Measurements from ENCODE around the gene LDLRAD3.
A peak's percentile ranks its signal among the peaks of the same experiment; 100 is the strongest.

The LDLRAD3 gene

DNA sequence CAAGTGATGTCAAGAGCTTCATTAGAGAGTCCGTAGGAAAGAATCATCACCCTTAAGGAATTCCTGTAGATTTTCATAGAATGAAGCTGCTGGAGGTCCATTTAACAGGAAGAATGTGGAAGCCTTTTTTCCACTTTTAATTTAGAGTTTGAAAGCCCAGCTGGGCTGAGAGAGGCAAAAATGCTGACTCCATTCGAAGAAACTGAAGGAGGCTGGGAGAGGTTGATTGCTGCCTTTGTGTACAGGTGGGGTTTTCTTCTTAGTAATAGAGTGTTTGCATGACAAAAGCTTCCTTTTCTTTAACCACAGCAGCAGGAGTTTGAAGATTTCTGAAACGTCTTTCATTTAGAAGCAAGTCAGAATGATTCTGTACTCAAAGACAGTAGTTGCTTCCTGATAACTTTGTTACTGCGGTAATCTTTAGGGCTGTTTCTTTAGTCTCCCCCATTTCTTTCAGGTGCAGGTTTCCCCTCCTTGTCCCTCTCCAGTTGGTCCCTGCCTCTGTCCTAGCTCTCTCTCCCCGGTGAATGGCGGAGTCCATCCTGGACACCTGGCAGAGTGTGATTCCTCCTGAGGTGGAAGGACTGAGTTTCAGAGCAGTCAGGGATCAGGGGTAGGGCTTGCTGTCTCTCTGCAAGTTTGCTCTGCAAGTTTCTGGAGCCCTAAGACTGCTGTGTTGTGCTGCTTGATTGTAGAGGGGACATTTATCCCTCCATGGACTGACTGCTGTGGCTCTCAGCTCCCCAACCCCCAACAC, 166.2 kb downstream of the LDLRAD3 start:
- DNase-seq, result no peak

DNA sequence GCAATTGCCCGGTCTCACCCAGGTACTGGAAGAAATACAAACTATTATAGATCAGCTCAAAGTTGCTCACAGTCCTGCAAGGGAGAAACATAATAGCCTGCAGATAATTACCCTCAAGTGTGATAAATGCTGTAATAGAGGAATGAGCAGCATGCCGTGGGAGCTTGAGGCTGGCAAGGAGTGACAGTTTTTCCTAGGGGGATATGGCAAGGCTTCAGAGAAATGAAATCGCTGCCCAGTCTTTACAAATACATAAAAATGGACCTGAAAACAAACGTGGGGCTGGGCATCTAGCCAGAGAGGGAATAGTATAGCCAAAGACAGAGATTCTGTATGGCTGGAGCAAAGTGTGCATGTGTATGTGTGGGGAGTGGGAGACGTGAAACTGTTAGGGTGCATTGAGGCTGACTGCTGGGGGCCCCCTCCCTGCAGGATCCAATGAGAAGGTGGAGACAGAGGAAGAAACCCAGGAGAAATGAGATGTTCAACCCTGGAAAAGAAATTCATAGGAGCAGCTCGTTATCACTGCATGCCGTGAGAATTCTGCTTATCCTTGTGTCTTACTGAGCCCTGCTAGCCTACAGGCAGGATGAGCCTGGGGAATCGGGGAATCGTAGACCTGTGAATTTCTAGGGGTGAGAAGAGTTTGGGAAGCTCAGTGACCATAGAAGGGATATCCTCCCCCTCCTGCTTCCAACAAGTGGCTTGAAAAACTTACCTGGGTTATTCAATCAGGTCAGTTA, 167.0 kb downstream of the LDLRAD3 start:
- no peak for DNase-seq

- DNase-seq, result no peak
Measured at GRCh38 chr11:36114095-36114494, 170.2 kb downstream of the LDLRAD3 start.

DNA sequence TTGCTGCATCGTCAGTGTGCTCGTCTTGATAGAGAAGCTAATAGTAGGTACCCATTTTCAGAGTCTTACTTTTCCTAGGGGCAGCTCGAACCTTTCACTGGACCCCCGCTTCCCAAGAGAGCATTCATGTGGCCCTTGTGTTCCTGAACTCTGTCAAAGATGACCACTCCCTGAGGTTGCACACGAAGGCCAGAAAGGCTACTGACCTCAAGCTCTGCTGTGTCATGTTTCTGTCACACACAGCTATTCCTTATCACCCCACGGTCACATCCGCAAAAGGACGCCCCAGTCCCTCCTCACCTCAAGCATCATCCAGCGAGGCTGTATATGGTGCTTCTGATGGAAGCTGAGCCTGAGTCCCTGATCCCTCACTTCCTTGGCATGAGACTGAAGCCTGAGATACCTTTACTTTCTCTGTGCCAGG, 171.5 kb downstream of the LDLRAD3 start:
- DNase-seq, result no peak

GRCh38 chr11:36116161-36116560, 172.3 kb downstream of the LDLRAD3 start:
- no peak for DNase-seq

- DNase-seq, result no peak
Measured at GRCh38 chr11:36118084-36118483, 174.2 kb downstream of the LDLRAD3 start.

GRCh38 chr11:36119300-36119699, 175.4 kb downstream of the LDLRAD3 start:
- no peak for DNase-seq

- DNase-seq, result no peak
Measured at GRCh38 chr11:36121054-36121453, 177.2 kb downstream of the LDLRAD3 start.

GRCh38 chr11:36122671-36123070, 178.8 kb downstream of the LDLRAD3 start:
- no peak for DNase-seq

GRCh38 chr11:36123336-36124101, 179.7 kb downstream of the LDLRAD3 start:
- DNase-seq, result peak; percentile 42 to 43

DNA sequence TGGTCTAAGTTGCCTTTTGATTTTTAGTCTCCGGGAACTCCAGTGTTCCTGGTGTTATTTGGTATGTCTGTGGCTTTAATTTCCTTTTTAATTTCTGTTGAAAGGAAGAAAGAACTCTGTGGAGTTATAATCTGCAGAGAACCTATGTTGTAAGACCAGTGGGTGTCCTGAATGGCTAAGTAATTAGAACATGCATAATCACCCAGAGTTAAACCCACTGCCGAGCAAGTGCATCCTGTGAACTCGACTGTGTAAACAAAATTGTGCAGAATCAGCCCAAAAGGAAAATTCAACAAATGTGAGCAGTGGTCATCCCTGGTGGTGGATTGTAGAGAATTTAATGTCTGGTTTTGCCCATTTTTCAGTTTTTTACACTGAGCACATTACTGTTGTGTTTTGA, 182.8 kb downstream of the LDLRAD3 start:
- DNase-seq, result no peak

- DNase-seq, result no peak
Measured at GRCh38 chr11:36127550-36127949, 183.7 kb downstream of the LDLRAD3 start.

DNA sequence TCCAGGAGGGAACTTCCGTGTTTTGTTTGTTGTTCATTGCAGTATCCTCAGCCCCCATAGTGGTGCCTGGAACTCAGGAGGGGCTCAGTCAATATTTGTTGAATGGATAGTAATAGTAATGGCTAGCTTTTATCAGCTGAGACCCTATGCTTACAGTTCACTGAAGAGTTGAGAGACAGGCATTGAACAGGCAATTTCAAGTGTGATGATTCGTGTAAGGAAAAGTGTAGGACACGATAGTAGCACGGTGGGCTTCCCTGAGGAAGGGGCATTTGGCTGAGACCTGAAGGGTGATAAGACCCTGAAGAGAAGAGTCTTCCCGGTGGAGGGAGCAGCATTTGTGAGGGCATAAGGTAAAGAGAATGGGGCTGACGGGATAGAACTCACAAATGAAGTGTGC, 186.1 kb downstream of the LDLRAD3 start:
- no peak for DNase-seq

DNA sequence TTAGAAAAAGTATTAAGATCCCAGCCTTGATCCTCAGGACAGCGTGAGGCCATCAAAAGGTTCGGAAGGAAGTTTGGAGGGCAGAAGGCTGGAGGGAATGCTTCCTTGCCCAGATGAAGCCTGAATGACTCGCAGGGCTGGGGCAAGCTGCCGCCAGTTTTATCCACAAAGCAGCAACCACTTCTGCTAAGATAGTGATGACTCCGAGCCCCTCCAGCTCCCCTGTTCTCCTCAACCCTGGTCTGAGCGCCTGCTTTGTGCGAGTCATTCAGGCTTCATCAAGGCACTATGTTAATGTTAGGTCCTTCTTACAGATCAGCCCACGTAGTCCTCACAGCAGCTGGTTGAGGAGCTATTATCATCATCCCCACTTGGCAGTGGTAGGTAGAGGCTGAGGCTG, 186.5 kb downstream of the LDLRAD3 start:
- no peak for DNase-seq

DNA sequence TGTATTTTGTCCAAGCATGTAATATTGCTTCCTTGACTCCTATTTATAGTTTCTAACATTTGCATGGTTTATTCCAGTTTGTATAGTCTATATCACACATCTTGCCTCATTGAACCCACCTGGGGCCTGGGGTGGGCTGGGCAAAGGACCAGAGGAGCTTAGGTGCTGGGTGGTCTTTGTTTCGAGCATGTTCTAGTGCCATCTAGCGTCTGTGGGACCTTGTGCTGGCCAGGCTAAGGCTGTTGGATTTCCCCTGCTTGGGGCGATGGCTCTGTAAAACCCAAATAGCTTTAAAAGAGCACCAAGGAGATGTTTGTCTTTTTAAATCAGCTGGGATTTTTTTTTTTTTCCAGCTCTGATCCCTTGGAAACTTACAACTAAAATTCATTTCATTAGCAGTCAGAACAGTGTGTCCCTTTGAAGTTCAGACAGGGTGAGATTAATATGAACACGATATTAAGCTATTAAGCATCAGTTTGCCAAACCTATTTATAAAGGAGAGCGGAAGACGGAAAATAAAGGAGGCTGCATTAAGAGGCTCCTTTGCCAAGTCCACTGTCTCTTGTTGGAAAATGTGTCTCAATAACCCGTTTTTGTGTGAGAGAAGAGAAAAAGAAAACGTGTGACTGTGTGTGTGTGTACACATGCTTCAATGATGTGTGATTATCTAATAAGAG, 188.0 kb downstream of the LDLRAD3 start:
- no peak for DNase-seq

DNA sequence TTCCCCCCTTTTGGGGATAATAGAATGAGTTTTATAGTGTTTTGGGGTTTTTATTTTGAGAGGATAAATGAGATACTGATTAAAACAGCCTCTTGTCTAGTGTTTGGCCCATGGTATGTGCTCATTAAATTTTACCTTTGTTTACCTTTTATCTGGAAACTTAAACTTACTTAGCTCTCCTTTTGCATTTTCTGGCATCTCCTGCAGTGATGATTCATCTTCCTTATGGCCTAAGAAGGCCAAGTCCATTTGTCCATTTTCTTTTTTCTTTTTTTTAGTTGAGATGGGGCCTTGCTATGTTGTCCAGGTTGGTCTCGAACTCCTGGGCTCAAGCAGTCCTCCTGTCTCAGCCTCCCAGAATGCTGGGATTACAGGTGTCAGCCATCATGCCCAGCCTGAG, 189.1 kb downstream of the LDLRAD3 start:
- no peak for DNase-seq

DNA sequence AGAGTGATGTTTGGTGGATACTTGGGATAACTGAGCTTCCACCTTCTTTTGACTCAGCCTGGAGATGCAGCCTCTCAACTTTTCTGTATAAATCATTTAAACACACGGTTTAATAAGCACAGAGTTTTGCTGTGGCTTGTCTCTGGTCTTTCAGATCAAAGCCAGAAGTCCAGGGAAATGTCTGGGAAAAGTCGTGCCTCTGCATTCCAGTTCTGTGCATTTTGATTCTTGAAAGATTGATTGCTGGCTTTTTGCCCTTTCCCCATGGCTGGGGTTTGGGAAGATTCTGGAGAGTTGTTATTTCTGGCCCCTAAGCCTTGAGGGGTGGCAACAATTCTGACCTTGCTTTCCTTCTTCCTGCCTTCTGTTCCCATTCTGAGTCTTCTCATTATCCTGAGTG, 191.2 kb downstream of the LDLRAD3 start:
- no peak for DNase-seq

DNA sequence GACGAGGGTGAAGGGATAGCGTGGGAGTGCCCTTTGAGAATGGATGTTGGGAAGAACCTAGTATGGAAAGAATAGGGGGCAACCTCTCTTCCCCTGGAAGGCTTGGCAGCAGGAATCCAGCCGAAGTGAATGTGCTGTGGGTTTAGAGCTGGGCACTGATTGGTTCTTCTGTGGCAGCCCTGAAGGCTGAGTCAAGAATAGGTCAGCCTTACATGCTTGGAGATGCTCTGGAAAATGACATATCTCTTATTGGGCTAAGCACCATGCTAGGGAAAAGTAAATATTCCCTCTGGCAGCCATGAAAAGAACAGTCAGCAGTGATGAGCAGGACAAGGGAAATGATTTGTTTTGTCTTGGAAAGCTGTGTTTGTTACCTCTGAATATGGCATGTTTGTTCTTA, 195.9 kb downstream of the LDLRAD3 start:
- no peak for DNase-seq

GRCh38 chr11:36141196-36141953, 197.5 kb downstream of the LDLRAD3 start:
- DNase-seq, result no peak

GRCh38 chr11:36141956-36142355, 198.1 kb downstream of the LDLRAD3 start:
- DNase-seq, result no peak

DNA sequence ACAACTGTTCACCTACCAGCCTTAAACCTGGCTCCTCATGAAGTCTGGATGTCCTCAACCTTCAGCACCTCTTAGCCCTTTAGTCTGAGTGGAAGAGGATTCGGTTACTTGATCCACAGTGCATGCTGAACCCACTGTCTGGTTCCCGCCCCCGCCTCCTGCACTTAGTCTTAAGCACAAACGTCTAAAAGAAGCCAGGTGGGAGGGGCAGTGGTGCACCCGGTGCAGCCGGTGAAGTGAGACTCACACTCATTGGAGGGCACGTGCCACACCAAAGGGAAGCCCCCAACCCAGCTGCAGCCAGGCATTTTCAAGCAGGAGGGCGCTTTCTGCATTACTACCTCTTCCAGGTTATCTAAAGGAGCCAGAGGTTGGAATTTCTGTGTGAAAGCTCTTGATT, 198.6 kb downstream of the LDLRAD3 start:
- DNase-seq, result no peak

DNA sequence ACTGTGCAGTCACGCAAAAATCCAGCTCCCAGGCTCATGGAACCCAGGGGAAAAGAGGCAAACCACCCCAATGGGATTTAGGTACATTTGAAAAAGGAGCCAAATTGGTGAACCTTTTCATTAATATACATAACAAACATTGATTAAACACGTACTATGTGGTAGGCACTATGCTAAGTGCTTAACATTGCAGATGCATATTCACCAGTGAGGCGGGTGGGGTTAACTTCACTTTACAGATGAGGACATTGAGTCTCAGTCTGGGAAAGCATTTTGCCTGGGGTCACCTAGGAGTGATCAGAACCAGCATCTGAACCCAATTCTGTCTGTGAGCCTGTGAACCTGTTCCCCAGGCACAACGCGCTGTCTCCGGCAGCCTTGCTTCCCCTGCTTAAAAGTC, 199.0 kb downstream of the LDLRAD3 start:
- no peak for DNase-seq

Measured in SHP77 (cell line).